H1 (cell line): ENCODE data around the gene FMNL2. TPM values are rescaled to one million over a fixed set of nuclear protein-coding genes. Genes with fewer than 3 reads are reported as not detected.

Experiments
- BACH1 ChIP-seq: IDR thresholded peaks from 2 replicates; pipeline ENCODE4 v1.6.1; 2012; ENCODE audit warnings: low read length, improper control_type of control experiment
- SAP30 ChIP-seq: fragments of 300-600 bp; sonication (generic); IDR thresholded peaks from 2 replicates; pipeline ENCODE4 v1.7.1; 2012; ENCODE audit warnings: low read length, moderate library complexity, mild to moderate bottlenecking, inconsistent platforms; ENCODE audit not compliant: insufficient read depth, insufficient replicate concordance
- polyA plus RNA-seq, 7 experiments: library from polyadenylated mRNA; depleted of rRNA in 3 of 7; stranded (reverse) in 5 of 7; unstranded in 2 of 7; fragments of >200 nt in 5 of 7; fragments of 200-250 nt in 2 of 7; gene quantifications; 1 replicate in 5 of 7; 2 replicates in 1 of 7; 4 replicates in 1 of 7; pipeline versions ENCODE4 v1.2.1 to v1.2.3, GENCODE V29; 2011 to 2013; ENCODE audit warnings: missing spikeins in 2 of 7, mixed read lengths in 2 of 7
- total RNA-seq: library from RNA; stranded (reverse); fragmentation: NEBNext Ultra II Directional; extraction: Animal tissue kit (Norgen Biotek cat#: 25700); gene quantifications from 2 replicates; pipeline ENCODE4 v1.2.1, GENCODE V29; 2021
- TF ChIP-seq, protein P1 (sequence below): IDR thresholded peaks from 2 replicates; pipeline ENCODE4 v1.6.1; 2011; ENCODE audit warnings: low read length, improper control_type of control experiment

FMNL2 gene
- total and polyA plus RNA-seq, 2 of the 8 experiments (the other 6 are each of a cell fraction or from before 2014, with no cell fraction given), result 15.5 to 45.1 TPM

DNA sequence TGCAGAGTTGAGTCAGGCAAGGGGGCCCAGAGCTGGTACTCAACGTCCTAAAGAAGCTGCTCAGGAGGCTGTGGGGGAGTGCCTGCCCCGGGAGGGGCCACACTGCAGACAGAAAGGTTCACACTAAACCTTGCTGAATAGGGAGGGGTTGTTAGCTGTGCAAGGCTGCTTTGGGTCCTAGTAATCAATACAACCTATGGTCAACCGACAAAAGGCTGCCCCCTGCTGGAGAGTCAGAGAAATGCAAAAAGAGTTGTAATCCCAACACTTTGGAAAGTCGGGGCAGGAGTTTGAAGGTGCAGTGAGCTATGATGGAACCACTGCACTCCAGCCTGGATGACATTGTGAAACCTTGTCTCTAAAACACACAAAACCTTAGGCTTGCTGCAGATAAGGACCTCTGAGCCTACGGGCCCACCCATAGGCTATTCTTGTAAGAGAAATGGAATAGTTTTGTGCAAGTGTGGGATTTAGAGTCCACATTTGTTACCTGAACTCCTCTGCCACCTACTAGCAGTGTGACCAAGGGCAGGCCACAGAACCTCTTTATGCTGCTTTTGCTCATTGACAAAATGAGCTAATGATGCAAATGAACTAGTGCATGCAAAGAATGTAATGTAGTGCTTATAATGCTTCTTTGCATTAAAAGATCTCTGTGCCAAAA lies 300.8 kb downstream of the FMNL2 start (continued):
- TF ChIP-seq, protein P1, sequence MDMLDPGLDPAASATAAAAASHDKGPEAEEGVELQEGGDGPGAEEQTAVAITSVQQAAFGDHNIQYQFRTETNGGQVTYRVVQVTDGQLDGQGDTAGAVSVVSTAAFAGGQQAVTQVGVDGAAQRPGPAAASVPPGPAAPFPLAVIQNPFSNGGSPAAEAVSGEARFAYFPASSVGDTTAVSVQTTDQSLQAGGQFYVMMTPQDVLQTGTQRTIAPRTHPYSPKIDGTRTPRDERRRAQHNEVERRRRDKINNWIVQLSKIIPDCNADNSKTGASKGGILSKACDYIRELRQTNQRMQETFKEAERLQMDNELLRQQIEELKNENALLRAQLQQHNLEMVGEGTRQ, result no peak
- no peak for TF ChIP-seq SAP30
- no peak for TF ChIP-seq BACH1
